MM.1S (cell line): ENCODE data around the gene FZR1.

ENCODE experiments used
- EZH2 ChIP-seq: fragments of 300-600 bp; sonication (generic); optimal IDR thresholded peaks from 2 replicates; pipeline ENCODE3; 2017; ENCODE audit warnings: low read depth, mild to moderate bottlenecking, antibody characterized with exemption, low read length, mixed read lengths
- EZH2phosphoT487 ChIP-seq: fragments of 300-600 bp; sonication (generic); IDR thresholded peaks from 2 replicates; pipeline ENCODE4 v1.6.1; 2018; ENCODE audit warnings: antibody characterized with exemption, low read length
- TF ChIP-seq, protein P1 (sequence below): fragments of 300-600 bp; sonication (generic); IDR thresholded peaks from 2 replicates; pipeline ENCODE4 v1.5.1; 2016; ENCODE audit warnings: antibody characterized with exemption, low read length, mixed read lengths

DNA sequence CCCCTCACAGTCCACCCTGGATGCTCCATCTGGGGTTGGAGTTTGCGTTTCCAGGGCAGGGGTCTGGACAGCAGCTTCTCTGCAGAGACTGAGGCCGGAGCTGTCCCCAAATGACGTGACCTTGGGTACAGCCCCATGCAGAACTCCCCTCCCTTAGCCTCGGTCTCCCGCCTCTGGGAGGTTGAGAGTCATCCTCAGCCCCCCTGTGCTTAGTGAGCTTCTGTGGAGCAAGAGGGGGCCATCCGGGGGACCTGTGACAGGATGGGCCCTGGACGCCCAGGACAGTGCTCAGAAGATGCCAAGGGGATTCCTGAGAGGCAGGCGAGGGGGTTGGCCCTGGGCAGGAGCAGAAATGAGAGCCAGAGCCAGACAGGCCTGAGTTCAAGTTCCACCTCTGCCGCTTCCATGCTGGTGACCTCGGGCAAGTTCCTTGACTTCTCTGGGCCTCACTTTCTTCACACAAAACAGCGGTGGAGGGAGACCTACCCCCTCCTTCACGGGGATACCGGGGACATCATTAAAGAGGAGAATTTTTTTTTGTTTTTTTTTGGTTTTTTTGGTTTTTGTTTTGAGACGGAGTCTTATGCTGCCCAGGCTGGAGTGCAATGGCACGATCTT is 46.0 kb upstream of the FZR1 start:
- TF ChIP-seq, protein P1, sequence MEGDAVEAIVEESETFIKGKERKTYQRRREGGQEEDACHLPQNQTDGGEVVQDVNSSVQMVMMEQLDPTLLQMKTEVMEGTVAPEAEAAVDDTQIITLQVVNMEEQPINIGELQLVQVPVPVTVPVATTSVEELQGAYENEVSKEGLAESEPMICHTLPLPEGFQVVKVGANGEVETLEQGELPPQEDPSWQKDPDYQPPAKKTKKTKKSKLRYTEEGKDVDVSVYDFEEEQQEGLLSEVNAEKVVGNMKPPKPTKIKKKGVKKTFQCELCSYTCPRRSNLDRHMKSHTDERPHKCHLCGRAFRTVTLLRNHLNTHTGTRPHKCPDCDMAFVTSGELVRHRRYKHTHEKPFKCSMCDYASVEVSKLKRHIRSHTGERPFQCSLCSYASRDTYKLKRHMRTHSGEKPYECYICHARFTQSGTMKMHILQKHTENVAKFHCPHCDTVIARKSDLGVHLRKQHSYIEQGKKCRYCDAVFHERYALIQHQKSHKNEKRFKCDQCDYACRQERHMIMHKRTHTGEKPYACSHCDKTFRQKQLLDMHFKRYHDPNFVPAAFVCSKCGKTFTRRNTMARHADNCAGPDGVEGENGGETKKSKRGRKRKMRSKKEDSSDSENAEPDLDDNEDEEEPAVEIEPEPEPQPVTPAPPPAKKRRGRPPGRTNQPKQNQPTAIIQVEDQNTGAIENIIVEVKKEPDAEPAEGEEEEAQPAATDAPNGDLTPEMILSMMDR = no peak
- TF ChIP-seq EZH2 (no peak), EZH2phosphoT487 (no peak)
